ENCODE results near the gene SRD5A3.

- TF ChIP-seq CTCF (IDR thresholded peaks at IDR 0.05; ENCODE audit: extremely low read depth in 1 of 2, insufficient read depth in 1 of 2, low read depth in 1 of 2, low read length in 2 of 2) (no peak), POLR2AphosphoS5 (IDR thresholded peaks at IDR 0.05; ENCODE audit: insufficient read depth, low read depth, low read length) (no peak), POLR2A (IDR thresholded peaks at IDR 0.05; ENCODE audit: low read depth, low read length) (no peak), MYC (IDR thresholded peaks at IDR 0.05; ENCODE audit: low read depth, low read length) (no peak), MAX (IDR thresholded peaks at IDR 0.05; ENCODE audit: insufficient read depth, insufficient read length) (no peak), FOS (IDR thresholded peaks at IDR 0.05; ENCODE audit: borderline replicate concordance, insufficient read depth, low read length) (no peak), EZH2 (IDR thresholded peaks at IDR 0.05; ENCODE audit: borderline replicate concordance, low read depth, low read length, severe bottlenecking) (no peak), JUN (IDR thresholded peaks at IDR 0.05; ENCODE audit: borderline replicate concordance, insufficient read depth, insufficient read length, low read depth) (no peak), GATA2 (IDR thresholded peaks at IDR 0.05; ENCODE audit: insufficient read depth, insufficient read length, low read depth, low read length) (no peak)
These were observed 48.7 kb upstream of the SRD5A3 start for GRCh38 chr4:55297346-55297745.
